Measurements from ENCODE around the gene HAL.

The HAL gene

GRCh38 chr12:96035283-96036236 lies 39.4 kb upstream of the HAL start, which contains the start of gene LTA4H (continued):
- no peak for TF ChIP-seq ZNF148 (tag by site-specific recombination; IDR thresholded peaks at IDR 0.05; ENCODE audit: borderline replicate concordance)
- TF ChIP-seq ZNF596 (tag by site-specific recombination; IDR thresholded peaks at IDR 0.05): no peak
- 0 out of 2 replicates have a peak, but pooled peaks have one; percentile 29 for TF ChIP-seq OVOL3 (tag by site-specific recombination; IDR thresholded peaks at IDR 0.05)
- peak; percentile 99 for TF ChIP-seq KLF7 (tag by site-specific recombination; IDR thresholded peaks at IDR 0.05; ENCODE audit: borderline replicate concordance)
- peak; percentile 97 for TF ChIP-seq KLF16 (tag by site-specific recombination; IDR thresholded peaks at IDR 0.05)
- no peak for TF ChIP-seq ZNF654 (tag by site-specific recombination; IDR thresholded peaks at IDR 0.05; ENCODE audit: low read depth)
- TF ChIP-seq ZNF366 (tag by site-specific recombination; conservative IDR thresholded peaks at IDR 0.05): peak; percentile 98
- TF ChIP-seq ZNF837 (tag by site-specific recombination; IDR thresholded peaks at IDR 0.05): no peak
- TF ChIP-seq YY1 (tag by site-specific recombination; IDR thresholded peaks at IDR 0.05): 0 out of 2 replicates have a peak, but pooled peaks have one; percentile 60
- no peak for TF ChIP-seq CTCF (tag by site-specific recombination; IDR thresholded peaks at IDR 0.05)
- TF ChIP-seq ZNF121 (tag by site-specific recombination; IDR thresholded peaks at IDR 0.05): peak; percentile 8; the same call in 1 of the 2 replicates
- no peak for TF ChIP-seq ZNF214 (tag by site-specific recombination; IDR thresholded peaks at IDR 0.05; ENCODE audit: borderline replicate concordance)
- TF ChIP-seq ZNF785 (tag by site-specific recombination; IDR thresholded peaks at IDR 0.05): peak; percentile 64
- TF ChIP-seq ZNF48 (tag by site-specific recombination; IDR thresholded peaks at IDR 0.05): no peak
- TF ChIP-seq ZNF146 (tag by site-specific recombination; IDR thresholded peaks at IDR 0.05): peak; percentile 18; the same call in 1 of the 2 replicates
- no peak for TF ChIP-seq ZSCAN23 (tag by site-specific recombination; IDR thresholded peaks at IDR 0.05)
- TF ChIP-seq ZNF792 (tag by site-specific recombination; IDR thresholded peaks at IDR 0.05): peak; percentile 69
- TF ChIP-seq ZNF514 (tag by site-specific recombination; IDR thresholded peaks at IDR 0.05): no peak
- TF ChIP-seq ZNF561 (tag by site-specific recombination; IDR thresholded peaks at IDR 0.05; ENCODE audit: borderline replicate concordance): peak; percentile 85
- peak; percentile 37; the same call in 1 of the 2 replicates for TF ChIP-seq PRDM4 (tag by site-specific recombination; IDR thresholded peaks at IDR 0.05)
- TF ChIP-seq ZSCAN30 (tag by site-specific recombination; IDR thresholded peaks at IDR 0.05): peak; percentile 55; the same call in 1 of the 2 replicates
- TF ChIP-seq ZNF266 (tag by site-specific recombination; IDR thresholded peaks at IDR 0.05; ENCODE audit: low read depth): no peak
- peak; percentile 64; the same call in 1 of the 2 replicates for TF ChIP-seq ZFP69B (tag by site-specific recombination; IDR thresholded peaks at IDR 0.05)
- TF ChIP-seq ZNF626 (tag by site-specific recombination; IDR thresholded peaks at IDR 0.05): no peak
- TF ChIP-seq BCL6B (tag by site-specific recombination; IDR thresholded peaks at IDR 0.05): no peak
- peak; percentile 64; the same call in 1 of the 2 replicates for TF ChIP-seq SALL2 (tag by site-specific recombination; IDR thresholded peaks at IDR 0.05; ENCODE audit: borderline replicate concordance)
- peak; percentile 91 for TF ChIP-seq ZEB2 (tag by site-specific recombination; IDR thresholded peaks at IDR 0.05)
- TF ChIP-seq ZNF558 (tag by site-specific recombination; IDR thresholded peaks at IDR 0.05): peak; percentile 87
- TF ChIP-seq ZNF555 (tag by site-specific recombination; conservative IDR thresholded peaks at IDR 0.05): no peak
- no peak for TF ChIP-seq OSR2 (tag by site-specific recombination; IDR thresholded peaks at IDR 0.05)
- TF ChIP-seq KLF17 (tag by site-specific recombination; IDR thresholded peaks at IDR 0.05): peak; percentile 94
